GM23338 (cell line): ENCODE data around the gene DMRT3.

Source experiments
- CREB1 ChIP-seq: fragments of 250-450 bp; sonication (Bioruptor Pico); IDR thresholded peaks from 2 replicates; pipeline ENCODE4 v1.5.0; 2020; ENCODE audit warnings: low read depth, mild to moderate bottlenecking, moderate library complexity
- CTCF ChIP-seq, 2 experiments: fragments of 200-600 bp in 1 of 2; sonication (generic) in 1 of 2; conservative IDR thresholded peaks; 2 replicates each; pipeline versions ENCODE4 v1.5.1 to v1.6.1; 2016 to 2017; ENCODE audit warnings: antibody characterized with exemption in 2 of 2, low read depth in 2 of 2, mild to moderate bottlenecking in 2 of 2, moderate library complexity in 1 of 2
- ETS1 ChIP-seq: IDR thresholded peaks from 2 replicates; pipeline ENCODE4 v1.6.1; 2016; ENCODE audit warnings: antibody characterized with exemption
- EZH2 ChIP-seq: fragments of 200-600 bp; sonication (generic); IDR thresholded peaks from one replicate; pipeline ENCODE4 v1.8.0; 2017; ENCODE audit warnings: antibody characterized with exemption, mild to moderate bottlenecking, low read depth; ENCODE audit not compliant: unreplicated experiment
- EZH2phosphoT487 ChIP-seq: fragments of 200-600 bp; sonication (generic); IDR thresholded peaks from one replicate; pipeline ENCODE4 v1.8.1; 2018; ENCODE audit warnings: antibody characterized with exemption; ENCODE audit not compliant: unreplicated experiment
- JUNB ChIP-seq: IDR thresholded peaks from one replicate; pipeline ENCODE4 v1.6.1; 2016; ENCODE audit warnings: antibody characterized with exemption; ENCODE audit not compliant: unreplicated experiment
- NANOG ChIP-seq: IDR thresholded peaks from 2 replicates; pipeline ENCODE4 v1.6.1; 2016; ENCODE audit warnings: antibody characterized with exemption, borderline replicate concordance
- POLR2AphosphoS5 ChIP-seq: IDR thresholded peaks from 2 replicates; pipeline ENCODE4 v1.6.1; 2016; ENCODE audit warnings: antibody characterized with exemption, low read depth
- REST ChIP-seq: IDR thresholded peaks from one replicate; pipeline ENCODE4 v1.6.1; 2018; ENCODE audit warnings: antibody characterized with exemption; ENCODE audit not compliant: unreplicated experiment
- STAT1 ChIP-seq: IDR thresholded peaks from one replicate; pipeline ENCODE4 v1.6.1; 2016; ENCODE audit warnings: antibody characterized with exemption; ENCODE audit not compliant: unreplicated experiment
- ZNF114 ChIP-seq: fragments of 250-450 bp; sonication (Bioruptor Pico); IDR thresholded peaks from 2 replicates; pipeline ENCODE4 v1.5.0; 2020; ENCODE audit warnings: mild to moderate bottlenecking, moderate library complexity
- ZNF462 ChIP-seq: fragments of 250-450 bp; sonication (Bioruptor Pico); IDR thresholded peaks from 2 replicates; pipeline ENCODE4 v1.5.0; 2020; ENCODE audit warnings: mild to moderate bottlenecking, moderate library complexity

GRCh38 chr9:976943-977837, 735 bp downstream of the DMRT3 start:
- TF ChIP-seq CTCF (conservative IDR thresholded peaks at IDR 0.05; ENCODE audit: low read depth in 2 of 2): no peak
- TF ChIP-seq REST: no peak
- TF ChIP-seq ETS1: no peak
- TF ChIP-seq EZH2: peak; percentile 92
- TF ChIP-seq CREB1: no peak
- TF ChIP-seq POLR2AphosphoS5: no peak
- peak; percentile 87 for TF ChIP-seq EZH2phosphoT487
- no peak for TF ChIP-seq STAT1
- no peak for TF ChIP-seq JUNB
- TF ChIP-seq NANOG: no peak
- no peak for TF ChIP-seq ZNF462 (CRISPR knock-in tag)
- no peak for TF ChIP-seq ZNF114
